ENCODE data around the gene MYO1B.

MYO1B gene

DNA sequence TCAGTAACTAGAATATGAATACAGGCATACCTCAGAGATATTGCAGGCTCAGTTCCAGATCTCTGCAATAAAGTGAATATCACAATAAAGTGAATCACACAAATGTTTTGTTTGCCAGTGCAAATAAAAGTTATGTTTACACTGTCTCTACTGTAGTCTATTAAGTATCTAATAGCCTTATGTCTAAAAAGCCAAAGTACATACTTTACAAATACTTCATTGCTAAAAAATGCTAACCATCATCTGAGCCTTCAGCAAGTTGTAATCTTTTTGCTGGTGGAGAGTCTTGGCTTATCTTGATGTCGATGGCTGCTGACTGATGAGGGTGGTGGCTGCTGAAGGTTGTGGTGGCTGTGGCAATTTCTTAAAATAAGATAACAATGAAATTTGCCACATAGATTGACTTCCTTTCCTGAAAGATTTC, 159.4 kb downstream of the MYO1B start:
- no peak for DNase-seq (ENCODE audit: extremely low read depth, insufficient read length)
- Histone ChIP-seq H3K36me3 (ENCODE audit: control insufficient read depth, insufficient read depth, low read length) (no peaks in the 10 kb centered on the region), H3K27me3 (replicated peaks; ENCODE audit: control insufficient read depth, insufficient read depth, low read length) (no peaks in the 10 kb centered on the region), H3K4me3 (replicated peaks; ENCODE audit: low read depth, low read length) (no peak overlapping the region)
- TF ChIP-seq, protein P1, sequence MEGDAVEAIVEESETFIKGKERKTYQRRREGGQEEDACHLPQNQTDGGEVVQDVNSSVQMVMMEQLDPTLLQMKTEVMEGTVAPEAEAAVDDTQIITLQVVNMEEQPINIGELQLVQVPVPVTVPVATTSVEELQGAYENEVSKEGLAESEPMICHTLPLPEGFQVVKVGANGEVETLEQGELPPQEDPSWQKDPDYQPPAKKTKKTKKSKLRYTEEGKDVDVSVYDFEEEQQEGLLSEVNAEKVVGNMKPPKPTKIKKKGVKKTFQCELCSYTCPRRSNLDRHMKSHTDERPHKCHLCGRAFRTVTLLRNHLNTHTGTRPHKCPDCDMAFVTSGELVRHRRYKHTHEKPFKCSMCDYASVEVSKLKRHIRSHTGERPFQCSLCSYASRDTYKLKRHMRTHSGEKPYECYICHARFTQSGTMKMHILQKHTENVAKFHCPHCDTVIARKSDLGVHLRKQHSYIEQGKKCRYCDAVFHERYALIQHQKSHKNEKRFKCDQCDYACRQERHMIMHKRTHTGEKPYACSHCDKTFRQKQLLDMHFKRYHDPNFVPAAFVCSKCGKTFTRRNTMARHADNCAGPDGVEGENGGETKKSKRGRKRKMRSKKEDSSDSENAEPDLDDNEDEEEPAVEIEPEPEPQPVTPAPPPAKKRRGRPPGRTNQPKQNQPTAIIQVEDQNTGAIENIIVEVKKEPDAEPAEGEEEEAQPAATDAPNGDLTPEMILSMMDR (IDR thresholded peaks at IDR 0.05; ENCODE audit: insufficient read depth, low read length, poor library complexity, severe bottlenecking) = no peak

DNA sequence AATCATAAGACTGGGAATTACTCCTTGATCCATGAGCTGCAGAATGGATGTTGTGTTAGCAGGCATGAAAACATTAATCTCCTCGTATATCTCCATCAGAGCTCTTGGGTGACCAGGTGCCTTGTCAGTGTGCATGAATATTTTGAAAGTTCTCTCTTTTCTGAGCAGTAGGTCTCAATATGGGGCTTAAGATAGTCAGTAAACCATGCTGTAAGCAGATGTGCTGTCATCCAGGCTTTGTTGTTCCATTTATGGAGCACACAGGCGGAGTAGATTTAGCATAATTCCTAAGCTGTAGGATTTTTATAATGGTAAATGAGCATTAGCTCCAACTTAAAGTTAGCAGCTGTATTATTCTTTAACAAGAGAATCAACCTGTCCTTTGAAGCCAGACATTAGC, 160.3 kb downstream of the MYO1B start:
- Histone ChIP-seq H3K4me3 (replicated peaks; ENCODE audit: low read depth, low read length) (no peak overlapping the region), H3K27me3 (replicated peaks; ENCODE audit: control insufficient read depth, insufficient read depth, low read length) (no peaks in the 10 kb centered on the region), H3K36me3 (ENCODE audit: control insufficient read depth, insufficient read depth, low read length) (no peaks in the 10 kb centered on the region)
- TF ChIP-seq, protein P1 (IDR thresholded peaks at IDR 0.05; ENCODE audit: insufficient read depth, low read length, poor library complexity, severe bottlenecking) = no peak
- DNase-seq (ENCODE audit: extremely low read depth, insufficient read length) = no peak

DNA sequence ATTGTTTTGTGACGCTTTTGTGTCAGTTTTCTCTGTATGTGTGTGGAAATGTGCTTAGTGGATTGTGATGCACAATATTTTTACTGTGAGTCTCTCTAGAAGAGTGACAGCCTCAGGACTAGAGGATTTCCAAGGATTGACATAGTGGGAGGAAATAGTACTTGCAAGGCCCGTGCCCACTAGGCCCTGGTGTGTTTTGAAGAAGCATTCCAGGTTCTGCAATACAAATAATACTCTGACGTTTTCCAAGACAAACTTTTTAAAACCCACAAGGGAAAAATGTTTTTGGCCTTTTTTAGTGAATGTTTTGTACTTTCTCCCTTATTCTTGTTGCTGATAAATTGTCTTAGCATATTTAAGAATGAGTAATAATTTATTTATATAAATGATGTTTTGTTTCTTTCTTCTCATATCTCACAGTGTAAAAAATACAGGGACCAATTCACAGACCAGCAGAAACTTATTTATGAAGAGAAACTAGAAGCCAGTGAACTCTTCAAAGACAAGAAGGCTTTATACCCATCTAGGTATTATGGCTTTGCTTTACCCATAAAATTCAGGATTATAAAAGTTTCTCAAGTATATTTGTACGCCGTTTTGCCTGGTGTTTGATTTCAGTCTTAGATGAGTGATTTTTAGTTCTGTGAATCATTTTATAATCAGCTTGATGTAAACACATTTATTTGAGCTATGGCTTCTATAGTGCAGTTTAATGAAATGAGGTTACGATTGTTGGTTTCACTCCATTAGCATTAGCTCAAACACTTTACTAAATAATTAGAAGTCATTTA, 165.6 kb downstream of the MYO1B start:
- Histone ChIP-seq H3K36me3 (ENCODE audit: control insufficient read depth, insufficient read depth, low read length) (no peaks in the 10 kb centered on the region), H3K27me3 (replicated peaks; ENCODE audit: control insufficient read depth, insufficient read depth, low read length) (no peaks in the 10 kb centered on the region), H3K4me3 (replicated peaks; ENCODE audit: low read depth, low read length) (no peak overlapping the region)
- TF ChIP-seq, protein P1 (IDR thresholded peaks at IDR 0.05; ENCODE audit: insufficient read depth, low read length, poor library complexity, severe bottlenecking) = no peak
- no peak for DNase-seq (ENCODE audit: extremely low read depth, insufficient read length)

DNA sequence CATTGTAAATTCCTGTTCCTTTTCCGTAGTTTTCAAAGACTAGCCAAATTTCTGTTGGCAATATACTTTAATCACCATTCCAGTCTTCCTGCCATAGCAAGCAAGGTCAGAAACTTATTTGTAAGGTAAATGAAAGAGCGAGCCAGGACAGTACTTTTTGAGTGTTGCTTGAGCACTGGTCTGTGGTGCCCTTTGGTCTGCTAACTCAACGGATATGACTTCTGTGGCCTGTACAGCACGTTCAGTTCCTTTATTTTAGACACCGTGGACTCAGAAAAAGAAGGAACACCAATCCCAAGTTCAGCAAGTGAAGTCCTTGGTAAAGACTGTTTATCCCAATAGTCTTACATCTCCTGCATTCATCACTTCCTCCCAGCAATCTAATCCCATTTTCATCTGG, 166.3 kb downstream of the MYO1B start:
- Histone ChIP-seq H3K36me3 (ENCODE audit: control insufficient read depth, insufficient read depth, low read length) (no peaks in the 10 kb centered on the region), H3K27me3 (replicated peaks; ENCODE audit: control insufficient read depth, insufficient read depth, low read length) (no peaks in the 10 kb centered on the region), H3K4me3 (replicated peaks; ENCODE audit: low read depth, low read length) (no peak overlapping the region)
- no peak for DNase-seq (ENCODE audit: extremely low read depth, insufficient read length)
- TF ChIP-seq, protein P1 (IDR thresholded peaks at IDR 0.05; ENCODE audit: insufficient read depth, low read length, poor library complexity, severe bottlenecking) = no peak

DNA sequence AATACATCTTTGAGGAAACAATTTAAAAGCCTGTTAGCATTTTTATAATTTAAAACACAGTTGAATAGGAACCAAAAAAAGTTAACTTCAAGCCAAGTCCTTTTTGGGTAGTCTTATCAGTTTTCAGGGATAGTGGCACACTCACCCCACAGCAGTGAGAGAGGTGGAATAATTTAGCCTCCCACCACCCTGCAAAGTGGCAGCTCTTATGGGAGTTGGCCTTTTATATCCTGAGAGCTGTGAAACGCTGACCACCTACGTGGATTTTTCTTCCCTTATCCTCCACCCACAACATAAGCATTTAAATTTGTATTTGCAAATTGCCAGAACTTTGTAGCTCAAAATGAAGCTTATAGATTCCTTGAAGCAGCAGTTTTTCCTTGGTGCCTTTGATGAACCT, 167.1 kb downstream of the MYO1B start:
- DNase-seq (ENCODE audit: extremely low read depth, insufficient read length) = no peak
- H3K27me3 ChIP-seq (replicated peaks; ENCODE audit: control insufficient read depth, insufficient read depth, low read length) = no peaks in the 10 kb centered on the region
- no peak overlapping the region for H3K4me3 ChIP-seq (replicated peaks; ENCODE audit: low read depth, low read length)
- H3K36me3 ChIP-seq (ENCODE audit: control insufficient read depth, insufficient read depth, low read length) = no peaks in the 10 kb centered on the region
- TF ChIP-seq, protein P1 (IDR thresholded peaks at IDR 0.05; ENCODE audit: insufficient read depth, low read length, poor library complexity, severe bottlenecking) = no peak

Measured in GM06990 (cell line).